ENCODE measurements around the gene ARHGDIB.

Gene ARHGDIB

DNA sequence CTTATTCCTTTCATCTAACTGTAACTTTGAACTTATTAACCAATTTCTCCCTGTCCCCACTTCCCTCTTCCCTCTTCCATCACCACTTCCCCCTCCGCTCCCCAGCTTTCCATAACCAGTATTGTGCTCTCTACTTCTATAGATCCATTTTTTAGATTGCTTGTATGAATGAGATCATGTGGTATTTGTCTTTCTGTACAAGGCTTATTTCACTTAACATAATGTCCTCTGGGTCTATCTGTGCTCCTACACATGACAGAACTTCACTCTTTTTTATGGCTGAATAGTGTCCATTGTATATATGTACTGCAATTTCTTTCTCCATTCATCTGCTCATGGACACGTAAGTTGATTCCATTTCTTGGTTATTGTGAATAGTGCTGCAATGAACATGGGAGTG lies 37.5 kb downstream of the ARHGDIB start:
- H3K9me3 ChIP-seq (ENCODE audit: control insufficient read depth, low read length) = no peaks in the 10 kb centered on the region
- H3K4me1 ChIP-seq (ENCODE audit: control insufficient read depth, insufficient read depth, low read length, poor library complexity, severe bottlenecking) = no peaks in the 10 kb centered on the region
- no peak overlapping the region for H3K4me3 ChIP-seq (ENCODE audit: insufficient read depth, low read depth, low read length, poor library complexity, severe bottlenecking)
- H3K27ac ChIP-seq (ENCODE audit: insufficient read depth, low read length, poor library complexity, severe bottlenecking) = no peak overlapping the region
- H3K36me3 ChIP-seq (ENCODE audit: control insufficient read depth, insufficient read depth, low read length) = peaks cover 33% of the 10 kb centered on the region
- DNase-seq = no peak
- no peaks in the 10 kb centered on the region for H3K27me3 ChIP-seq (replicated peaks; ENCODE audit: control insufficient read depth, insufficient read depth, low read length, poor library complexity, severe bottlenecking)

DNA sequence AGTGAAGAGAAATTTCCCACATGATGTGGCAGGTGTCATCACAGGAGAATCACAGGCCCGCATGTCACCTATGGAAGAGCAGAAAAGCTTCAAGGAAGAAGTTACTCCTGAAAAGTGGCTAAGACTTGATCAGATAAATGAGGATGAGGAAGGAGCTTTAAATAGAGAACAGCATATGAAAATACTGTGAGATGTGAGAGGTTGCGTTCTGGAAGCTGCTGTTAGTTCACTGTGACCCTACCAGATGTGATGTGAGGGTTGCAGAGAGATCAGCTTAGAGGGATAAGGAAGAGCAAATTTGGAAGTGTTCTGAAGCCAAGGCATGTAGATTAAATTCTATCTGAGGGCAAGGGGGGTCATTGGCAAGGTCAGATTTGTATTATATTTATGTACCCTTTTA lies 40.2 kb downstream of the ARHGDIB start:
- Histone ChIP-seq H3K9me3 (ENCODE audit: control insufficient read depth, low read length) (no peaks in the 10 kb centered on the region), H3K4me3 (ENCODE audit: insufficient read depth, low read depth, low read length, poor library complexity, severe bottlenecking) (no peak overlapping the region), H3K27ac (ENCODE audit: insufficient read depth, low read length, poor library complexity, severe bottlenecking) (no peak overlapping the region), H3K4me1 (ENCODE audit: control insufficient read depth, insufficient read depth, low read length, poor library complexity, severe bottlenecking) (no peaks in the 10 kb centered on the region), H3K36me3 (ENCODE audit: control insufficient read depth, insufficient read depth, low read length) (peaks cover 44% of the 10 kb centered on the region), H3K27me3 (replicated peaks; ENCODE audit: control insufficient read depth, insufficient read depth, low read length, poor library complexity, severe bottlenecking) (no peaks in the 10 kb centered on the region)
- no peak for DNase-seq

DNA sequence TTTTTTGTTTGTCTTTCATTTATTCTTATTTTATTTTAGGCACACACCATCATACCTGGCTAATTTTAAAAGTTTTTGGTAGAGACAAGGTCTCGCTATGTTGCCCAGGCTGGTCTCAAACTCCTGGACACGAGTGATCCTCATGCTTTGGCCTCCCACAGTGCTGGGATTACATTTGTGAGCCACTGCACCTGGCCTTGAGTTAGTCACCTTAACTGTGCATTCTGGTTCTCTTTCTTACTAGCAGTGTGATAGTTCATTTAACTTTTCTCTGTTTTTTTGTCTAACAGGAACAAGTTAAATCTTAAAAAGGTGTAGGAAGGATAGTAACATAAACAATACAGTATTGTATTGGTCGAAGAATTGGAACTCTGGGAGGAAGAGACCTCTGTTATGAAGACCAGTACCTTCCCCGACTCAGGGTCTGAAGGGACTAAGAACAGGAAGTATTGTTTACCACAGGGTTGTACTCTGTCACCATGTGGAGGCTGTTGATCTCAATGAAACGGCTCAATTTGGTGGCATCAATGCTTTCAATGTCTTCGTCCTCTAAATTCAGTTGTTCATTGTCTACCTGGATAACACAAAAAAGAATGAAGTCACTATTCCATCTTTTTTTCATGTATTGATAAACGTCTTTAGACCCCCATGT lies 40.8 kb downstream of the ARHGDIB start:
- Histone ChIP-seq H3K9me3 (ENCODE audit: control insufficient read depth, low read length) (no peaks in the 10 kb centered on the region), H3K4me1 (ENCODE audit: control insufficient read depth, insufficient read depth, low read length, poor library complexity, severe bottlenecking) (no peaks in the 10 kb centered on the region), H3K36me3 (ENCODE audit: control insufficient read depth, insufficient read depth, low read length) (peaks cover 45% of the 10 kb centered on the region), H3K27me3 (replicated peaks; ENCODE audit: control insufficient read depth, insufficient read depth, low read length, poor library complexity, severe bottlenecking) (no peaks in the 10 kb centered on the region), H3K4me3 (ENCODE audit: insufficient read depth, low read depth, low read length, poor library complexity, severe bottlenecking) (no peak overlapping the region), H3K27ac (ENCODE audit: insufficient read depth, low read length, poor library complexity, severe bottlenecking) (no peak overlapping the region)
- no peak for DNase-seq

DNA sequence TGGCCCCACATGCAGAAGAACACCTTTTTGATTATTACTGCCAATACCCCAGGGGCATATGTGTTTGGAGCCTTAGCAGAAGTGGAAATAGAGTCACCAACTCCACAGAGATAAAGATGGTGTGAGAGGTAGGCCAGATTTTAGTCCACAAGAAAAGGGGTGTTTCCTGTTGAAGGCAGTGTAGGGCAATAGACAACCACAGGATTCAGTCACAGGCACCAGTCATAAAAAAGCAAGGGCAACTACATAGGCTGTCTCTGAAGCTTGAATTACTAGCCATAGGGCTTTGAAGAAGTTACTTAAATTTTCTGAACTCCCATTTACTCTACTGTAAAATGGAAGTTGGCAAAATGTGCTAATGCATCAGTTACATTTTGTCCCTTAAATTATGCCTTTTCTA lies 41.9 kb downstream of the ARHGDIB start:
- Histone ChIP-seq H3K4me3 (ENCODE audit: insufficient read depth, low read depth, low read length, poor library complexity, severe bottlenecking) (no peak overlapping the region), H3K27me3 (replicated peaks; ENCODE audit: control insufficient read depth, insufficient read depth, low read length, poor library complexity, severe bottlenecking) (no peaks in the 10 kb centered on the region), H3K9me3 (ENCODE audit: control insufficient read depth, low read length) (no peaks in the 10 kb centered on the region), H3K36me3 (ENCODE audit: control insufficient read depth, insufficient read depth, low read length) (peaks cover 56% of the 10 kb centered on the region), H3K27ac (ENCODE audit: insufficient read depth, low read length, poor library complexity, severe bottlenecking) (no peak overlapping the region), H3K4me1 (ENCODE audit: control insufficient read depth, insufficient read depth, low read length, poor library complexity, severe bottlenecking) (no peaks in the 10 kb centered on the region)
- no peak for DNase-seq

DNA sequence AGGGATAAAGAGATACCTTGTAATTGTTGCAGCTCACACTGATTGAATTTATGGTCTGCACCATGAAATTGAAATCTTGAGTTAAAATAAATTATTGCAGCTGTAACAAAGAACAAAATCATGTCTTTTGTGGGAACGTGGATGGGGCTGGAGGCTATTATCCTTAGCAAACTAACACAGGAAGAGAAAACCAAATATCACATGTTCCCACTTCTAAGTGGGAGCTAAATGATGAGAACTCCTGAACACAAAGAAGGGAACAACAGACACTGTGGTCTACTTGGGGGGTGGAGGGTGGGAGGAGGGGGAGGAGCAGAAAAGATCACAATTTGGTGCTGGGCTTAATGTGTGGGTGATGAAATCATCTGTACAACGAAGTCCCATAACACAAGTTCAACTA lies 45.7 kb downstream of the ARHGDIB start:
- peaks cover 69% of the 10 kb centered on the region for H3K36me3 ChIP-seq (ENCODE audit: control insufficient read depth, insufficient read depth, low read length)
- no peak overlapping the region for H3K27ac ChIP-seq (ENCODE audit: insufficient read depth, low read length, poor library complexity, severe bottlenecking)
- H3K9me3 ChIP-seq (ENCODE audit: control insufficient read depth, low read length) = no peaks in the 10 kb centered on the region
- no peak for DNase-seq
- no peaks in the 10 kb centered on the region for H3K4me1 ChIP-seq (ENCODE audit: control insufficient read depth, insufficient read depth, low read length, poor library complexity, severe bottlenecking)
- H3K4me3 ChIP-seq (ENCODE audit: insufficient read depth, low read depth, low read length, poor library complexity, severe bottlenecking) = no peak overlapping the region
- no peaks in the 10 kb centered on the region for H3K27me3 ChIP-seq (replicated peaks; ENCODE audit: control insufficient read depth, insufficient read depth, low read length, poor library complexity, severe bottlenecking)

DNA sequence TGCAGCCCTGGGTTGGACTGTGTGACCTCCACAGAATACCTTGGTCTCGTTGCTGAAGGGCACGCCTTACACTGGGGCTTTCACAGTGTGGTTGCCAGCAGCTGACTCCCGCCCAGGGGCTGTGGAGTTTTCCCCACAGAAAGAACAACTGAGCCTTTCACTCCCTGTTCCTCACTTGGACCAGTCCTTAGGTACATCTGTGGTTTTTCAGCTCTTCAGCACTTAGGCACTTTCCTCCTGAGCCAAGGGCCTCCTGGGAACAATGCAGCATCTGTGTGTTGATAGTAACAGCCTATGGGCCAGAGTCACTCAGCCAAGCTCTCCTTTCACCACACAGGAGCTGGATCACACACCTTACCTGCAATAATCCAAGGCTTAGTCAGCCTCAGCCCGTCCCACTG lies 48.0 kb downstream of the ARHGDIB start:
- no peaks in the 10 kb centered on the region for H3K4me1 ChIP-seq (ENCODE audit: control insufficient read depth, insufficient read depth, low read length, poor library complexity, severe bottlenecking)
- H3K36me3 ChIP-seq (ENCODE audit: control insufficient read depth, insufficient read depth, low read length) = peaks cover 48% of the 10 kb centered on the region
- DNase-seq = no peak
- H3K9me3 ChIP-seq (ENCODE audit: control insufficient read depth, low read length) = no peaks in the 10 kb centered on the region
- H3K4me3 ChIP-seq (ENCODE audit: insufficient read depth, low read depth, low read length, poor library complexity, severe bottlenecking) = no peak overlapping the region
- no peaks in the 10 kb centered on the region for H3K27me3 ChIP-seq (replicated peaks; ENCODE audit: control insufficient read depth, insufficient read depth, low read length, poor library complexity, severe bottlenecking)
- no peak overlapping the region for H3K27ac ChIP-seq (ENCODE audit: insufficient read depth, low read length, poor library complexity, severe bottlenecking)

DNA sequence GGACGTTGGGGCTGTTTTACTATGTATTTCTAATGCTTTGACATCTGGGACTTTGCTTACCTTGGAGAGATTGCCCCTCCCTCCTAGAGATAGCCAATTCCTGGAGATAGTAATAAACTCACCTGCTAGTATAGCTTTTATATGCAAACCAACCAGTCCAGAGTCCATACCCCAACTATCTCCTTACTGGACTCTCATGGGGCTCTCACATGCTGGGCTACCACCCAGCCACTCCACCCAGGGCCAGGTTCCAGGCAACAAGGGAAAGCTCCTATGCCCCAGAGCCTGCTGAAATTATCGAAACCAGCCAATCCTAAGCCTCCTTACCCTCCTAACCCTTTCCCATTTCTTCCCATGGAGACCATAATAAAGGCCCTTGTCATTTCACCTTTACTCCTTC lies 50.3 kb downstream of the ARHGDIB start:
- Histone ChIP-seq H3K9me3 (ENCODE audit: control insufficient read depth, low read length) (no peaks in the 10 kb centered on the region), H3K27ac (ENCODE audit: insufficient read depth, low read length, poor library complexity, severe bottlenecking) (no peak overlapping the region), H3K4me1 (ENCODE audit: control insufficient read depth, insufficient read depth, low read length, poor library complexity, severe bottlenecking) (no peaks in the 10 kb centered on the region), H3K36me3 (ENCODE audit: control insufficient read depth, insufficient read depth, low read length) (peaks cover 29% of the 10 kb centered on the region), H3K27me3 (replicated peaks; ENCODE audit: control insufficient read depth, insufficient read depth, low read length, poor library complexity, severe bottlenecking) (no peaks in the 10 kb centered on the region), H3K4me3 (ENCODE audit: insufficient read depth, low read depth, low read length, poor library complexity, severe bottlenecking) (no peak overlapping the region)
- no peak for DNase-seq

DNA sequence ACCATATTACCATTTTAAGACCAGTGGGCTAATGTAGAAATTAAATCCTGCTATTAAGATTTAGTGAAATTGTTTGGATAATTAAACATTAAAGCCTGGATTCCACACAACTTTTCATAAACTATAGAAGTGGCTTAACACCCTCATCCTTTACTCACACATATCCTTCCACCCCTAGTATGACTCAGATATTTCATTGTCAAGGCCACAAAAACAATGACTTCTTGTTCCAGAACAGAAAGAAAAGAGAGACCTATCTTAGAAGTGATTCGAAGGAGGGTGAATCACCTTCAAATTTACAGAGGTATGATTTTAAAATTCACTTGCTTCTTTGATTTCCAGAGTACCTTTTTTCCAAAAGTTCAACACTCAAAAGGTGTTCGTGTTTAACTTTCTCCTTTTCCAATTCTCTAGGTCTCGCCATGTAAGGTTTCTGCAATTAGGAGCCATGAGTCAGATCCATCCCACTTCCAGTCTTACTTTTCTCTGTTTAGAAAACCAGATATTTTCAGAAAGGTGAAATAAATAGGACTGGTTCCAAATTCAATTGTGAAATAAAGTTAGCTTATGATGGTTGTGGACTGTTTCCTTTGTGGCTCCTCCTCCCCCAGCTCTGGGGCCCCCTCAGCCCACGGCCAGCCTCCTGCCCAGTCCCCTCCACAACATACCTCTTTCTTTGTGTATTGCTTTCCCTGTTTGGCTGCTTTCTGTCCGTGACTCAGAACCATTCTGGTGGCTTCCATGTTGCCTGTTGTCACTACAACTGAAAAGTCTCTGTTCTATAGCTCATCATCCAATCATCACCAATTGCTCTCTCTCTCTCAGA lies 51.1 kb downstream of the ARHGDIB start:
- H3K36me3 ChIP-seq (ENCODE audit: control insufficient read depth, insufficient read depth, low read length) = peaks cover 25% of the 10 kb centered on the region
- H3K27ac ChIP-seq (ENCODE audit: insufficient read depth, low read length, poor library complexity, severe bottlenecking) = no peak overlapping the region
- no peak for DNase-seq
- H3K27me3 ChIP-seq (replicated peaks; ENCODE audit: control insufficient read depth, insufficient read depth, low read length, poor library complexity, severe bottlenecking) = no peaks in the 10 kb centered on the region
- H3K4me1 ChIP-seq (ENCODE audit: control insufficient read depth, insufficient read depth, low read length, poor library complexity, severe bottlenecking) = no peaks in the 10 kb centered on the region
- no peak overlapping the region for H3K4me3 ChIP-seq (ENCODE audit: insufficient read depth, low read depth, low read length, poor library complexity, severe bottlenecking)
- H3K9me3 ChIP-seq (ENCODE audit: control insufficient read depth, low read length) = no peaks in the 10 kb centered on the region

DNA sequence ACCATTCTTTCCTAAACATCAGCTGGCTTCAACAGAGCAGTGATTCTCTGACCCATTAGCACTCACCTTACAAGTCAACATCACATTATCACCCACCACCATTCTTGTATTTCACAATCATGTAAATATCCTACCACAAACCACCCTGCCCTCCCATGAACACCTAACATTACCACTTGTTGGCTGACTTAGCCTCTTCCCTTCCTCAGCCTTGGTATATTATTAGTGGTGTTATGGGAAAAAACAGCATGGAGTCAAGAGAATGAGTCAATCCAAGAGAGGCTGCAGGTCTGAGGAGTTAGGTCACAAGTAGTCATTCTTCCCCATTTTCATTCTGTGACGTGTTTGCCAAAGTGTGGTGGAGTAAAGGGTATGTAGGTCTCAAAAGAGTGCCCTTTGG lies 53.4 kb downstream of the ARHGDIB start:
- Histone ChIP-seq H3K27ac (ENCODE audit: insufficient read depth, low read length, poor library complexity, severe bottlenecking) (no peak overlapping the region), H3K9me3 (ENCODE audit: control insufficient read depth, low read length) (no peaks in the 10 kb centered on the region), H3K27me3 (replicated peaks; ENCODE audit: control insufficient read depth, insufficient read depth, low read length, poor library complexity, severe bottlenecking) (no peaks in the 10 kb centered on the region), H3K36me3 (ENCODE audit: control insufficient read depth, insufficient read depth, low read length) (peaks cover 2% of the 10 kb centered on the region), H3K4me1 (ENCODE audit: control insufficient read depth, insufficient read depth, low read length, poor library complexity, severe bottlenecking) (no peaks in the 10 kb centered on the region), H3K4me3 (ENCODE audit: insufficient read depth, low read depth, low read length, poor library complexity, severe bottlenecking) (no peak overlapping the region)
- DNase-seq = no peak

DNA sequence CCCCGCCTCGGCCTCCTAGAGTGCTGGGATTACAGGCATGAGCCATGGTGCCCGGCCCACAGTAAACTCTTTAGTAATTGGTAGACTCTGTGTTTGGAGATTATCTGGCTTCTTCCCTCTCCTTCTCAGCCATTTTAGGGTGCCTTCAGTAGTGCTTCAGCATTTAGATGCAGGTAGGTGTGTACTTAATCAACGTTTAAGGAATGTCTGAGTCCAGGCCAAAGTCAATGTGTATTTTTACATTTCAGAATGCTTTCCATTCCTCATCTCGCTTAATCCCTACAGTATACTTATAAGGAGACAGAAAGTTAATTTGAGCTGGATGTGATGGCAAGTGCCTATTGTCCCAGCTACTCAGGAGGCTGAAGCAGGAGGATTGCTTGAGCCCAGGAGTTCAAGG lies 55.3 kb downstream of the ARHGDIB start:
- Histone ChIP-seq H3K27me3 (replicated peaks; ENCODE audit: control insufficient read depth, insufficient read depth, low read length, poor library complexity, severe bottlenecking) (no peaks in the 10 kb centered on the region), H3K4me3 (ENCODE audit: insufficient read depth, low read depth, low read length, poor library complexity, severe bottlenecking) (no peak overlapping the region), H3K9me3 (ENCODE audit: control insufficient read depth, low read length) (no peaks in the 10 kb centered on the region), H3K27ac (ENCODE audit: insufficient read depth, low read length, poor library complexity, severe bottlenecking) (no peak overlapping the region), H3K4me1 (ENCODE audit: control insufficient read depth, insufficient read depth, low read length, poor library complexity, severe bottlenecking) (no peaks in the 10 kb centered on the region), H3K36me3 (ENCODE audit: control insufficient read depth, insufficient read depth, low read length) (no peaks in the 10 kb centered on the region)
- DNase-seq = no peak

Data from effector memory CD4-positive, alpha-beta T cell (primary cell).